ENCODE data around the gene SASS6.

SASS6 gene

DNA sequence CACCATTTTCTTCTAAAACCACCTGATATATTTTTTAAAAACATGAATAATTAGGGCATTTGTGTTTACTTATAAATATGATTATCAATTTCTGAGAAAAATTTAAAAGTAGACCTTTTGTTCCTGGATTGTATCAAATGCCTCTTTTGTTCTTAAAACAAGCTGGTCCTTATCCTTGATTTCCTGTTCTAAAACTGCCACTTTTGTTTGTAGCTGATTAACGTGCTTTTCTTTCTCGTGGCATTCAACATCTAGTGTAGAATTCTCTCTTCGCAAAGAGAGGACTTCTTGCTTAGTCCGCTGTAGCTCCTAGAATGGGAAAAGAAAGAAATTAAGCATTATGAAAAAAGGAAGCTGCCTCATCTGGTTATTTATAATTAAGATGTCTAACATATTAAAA, 25.0 kb downstream of the SASS6 start:
- no peak overlapping the region for H3K4me2 ChIP-seq (ENCODE audit: low read length)
- H3K9me3 ChIP-seq (ENCODE audit: control insufficient read depth, low read length), result no peaks in the 10 kb centered on the region
- no peak overlapping the region for H3K9ac ChIP-seq
- no peak overlapping the region for H3K4me3 ChIP-seq (ENCODE audit: low read depth, low read length)
- TF ChIP-seq, protein P1, sequence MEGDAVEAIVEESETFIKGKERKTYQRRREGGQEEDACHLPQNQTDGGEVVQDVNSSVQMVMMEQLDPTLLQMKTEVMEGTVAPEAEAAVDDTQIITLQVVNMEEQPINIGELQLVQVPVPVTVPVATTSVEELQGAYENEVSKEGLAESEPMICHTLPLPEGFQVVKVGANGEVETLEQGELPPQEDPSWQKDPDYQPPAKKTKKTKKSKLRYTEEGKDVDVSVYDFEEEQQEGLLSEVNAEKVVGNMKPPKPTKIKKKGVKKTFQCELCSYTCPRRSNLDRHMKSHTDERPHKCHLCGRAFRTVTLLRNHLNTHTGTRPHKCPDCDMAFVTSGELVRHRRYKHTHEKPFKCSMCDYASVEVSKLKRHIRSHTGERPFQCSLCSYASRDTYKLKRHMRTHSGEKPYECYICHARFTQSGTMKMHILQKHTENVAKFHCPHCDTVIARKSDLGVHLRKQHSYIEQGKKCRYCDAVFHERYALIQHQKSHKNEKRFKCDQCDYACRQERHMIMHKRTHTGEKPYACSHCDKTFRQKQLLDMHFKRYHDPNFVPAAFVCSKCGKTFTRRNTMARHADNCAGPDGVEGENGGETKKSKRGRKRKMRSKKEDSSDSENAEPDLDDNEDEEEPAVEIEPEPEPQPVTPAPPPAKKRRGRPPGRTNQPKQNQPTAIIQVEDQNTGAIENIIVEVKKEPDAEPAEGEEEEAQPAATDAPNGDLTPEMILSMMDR (IDR thresholded peaks at IDR 0.05), result no peak
- H3K27me3 ChIP-seq (ENCODE audit: control insufficient read depth, insufficient read depth, low read length), result no peaks in the 10 kb centered on the region
- H3K79me2 ChIP-seq, result no peaks in the 10 kb centered on the region
- H3K27ac ChIP-seq, result no peak overlapping the region
- H3K4me1 ChIP-seq, result no peaks in the 10 kb centered on the region
- no peaks in the 10 kb centered on the region for H3K36me3 ChIP-seq (ENCODE audit: control insufficient read depth, insufficient read depth, low read length)
- no peak overlapping the region for H2AFZ ChIP-seq

- Histone ChIP-seq H3K4me1 (no peaks in the 10 kb centered on the region), H3K79me2 (no peaks in the 10 kb centered on the region), H3K9ac (no peak overlapping the region), H3K4me3 (ENCODE audit: low read depth, low read length) (no peak overlapping the region), H3K36me3 (ENCODE audit: control insufficient read depth, insufficient read depth, low read length) (no peaks in the 10 kb centered on the region), H3K4me2 (ENCODE audit: low read length) (no peak overlapping the region), H2AFZ (no peak overlapping the region), H3K27ac (no peak overlapping the region), H3K27me3 (ENCODE audit: control insufficient read depth, insufficient read depth, low read length) (no peaks in the 10 kb centered on the region), H3K9me3 (ENCODE audit: control insufficient read depth, low read length) (no peaks in the 10 kb centered on the region)
- TF ChIP-seq, protein P1 (IDR thresholded peaks at IDR 0.05), result no peak
Observed at GRCh38 chr1:100101564-100101963, 31.2 kb downstream of the SASS6 start.

- Histone ChIP-seq H3K9me3 (ENCODE audit: control insufficient read depth, low read length) (no peaks in the 10 kb centered on the region), H3K4me2 (ENCODE audit: low read length) (no peak overlapping the region), H3K79me2 (no peaks in the 10 kb centered on the region), H3K27ac (no peak overlapping the region), H3K9ac (no peak overlapping the region), H3K27me3 (ENCODE audit: control insufficient read depth, insufficient read depth, low read length) (no peaks in the 10 kb centered on the region), H3K4me1 (no peaks in the 10 kb centered on the region), H3K36me3 (ENCODE audit: control insufficient read depth, insufficient read depth, low read length) (no peaks in the 10 kb centered on the region), H3K4me3 (ENCODE audit: low read depth, low read length) (no peak overlapping the region), H2AFZ (no peak overlapping the region)
- TF ChIP-seq, protein P1 (IDR thresholded peaks at IDR 0.05), result no peak
Observed at GRCh38 chr1:100100202-100100601, 32.5 kb downstream of the SASS6 start.

GRCh38 chr1:100090471-100090870, 42.3 kb downstream of the SASS6 start:
- no peaks in the 10 kb centered on the region for H3K79me2 ChIP-seq
- H3K27ac ChIP-seq, result no peak overlapping the region
- no peaks in the 10 kb centered on the region for H3K36me3 ChIP-seq (ENCODE audit: control insufficient read depth, insufficient read depth, low read length)
- no peaks in the 10 kb centered on the region for H3K9me3 ChIP-seq (ENCODE audit: control insufficient read depth, low read length)
- no peaks in the 10 kb centered on the region for H3K27me3 ChIP-seq (ENCODE audit: control insufficient read depth, insufficient read depth, low read length)
- H3K4me2 ChIP-seq (ENCODE audit: low read length), result no peak overlapping the region
- H3K4me1 ChIP-seq, result no peaks in the 10 kb centered on the region
- peak overlapping the region; percentile 69 for H2AFZ ChIP-seq
- no peak overlapping the region for H3K4me3 ChIP-seq (ENCODE audit: low read depth, low read length)
- no peak overlapping the region for H3K9ac ChIP-seq
- TF ChIP-seq, protein P1 (IDR thresholded peaks at IDR 0.05), result no peak

DNA sequence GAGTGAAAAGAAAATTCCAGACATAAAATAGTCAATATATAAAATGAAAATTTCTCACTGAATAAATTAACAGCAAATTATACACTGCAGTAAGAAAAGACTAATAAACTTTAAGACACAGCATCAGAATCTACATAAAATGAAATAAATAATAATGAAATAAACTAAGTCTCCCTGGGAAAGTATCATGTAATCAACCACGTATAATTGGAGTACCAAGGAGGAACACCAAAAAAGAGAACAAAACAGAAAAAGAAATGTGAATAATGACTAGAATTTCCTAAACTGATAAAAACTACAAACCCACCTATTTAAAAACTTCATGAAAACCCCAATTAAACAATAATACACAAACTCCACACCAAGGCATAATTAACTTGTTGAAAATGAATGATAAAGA, 43.6 kb downstream of the SASS6 start:
- H3K4me3 ChIP-seq (ENCODE audit: low read depth, low read length), result no peak overlapping the region
- no peaks in the 10 kb centered on the region for H3K9me3 ChIP-seq (ENCODE audit: control insufficient read depth, low read length)
- no peaks in the 10 kb centered on the region for H3K27me3 ChIP-seq (ENCODE audit: control insufficient read depth, insufficient read depth, low read length)
- H3K27ac ChIP-seq, result no peak overlapping the region
- H3K9ac ChIP-seq, result no peak overlapping the region
- no peak overlapping the region for H2AFZ ChIP-seq
- H3K79me2 ChIP-seq, result no peaks in the 10 kb centered on the region
- no peak overlapping the region for H3K4me2 ChIP-seq (ENCODE audit: low read length)
- TF ChIP-seq, protein P1 (IDR thresholded peaks at IDR 0.05), result no peak
- H3K36me3 ChIP-seq (ENCODE audit: control insufficient read depth, insufficient read depth, low read length), result no peaks in the 10 kb centered on the region
- no peaks in the 10 kb centered on the region for H3K4me1 ChIP-seq
